Liver (tissue), 9 donors: ENCODE results near the gene CDX1. TPM values are rescaled to one million over a fixed set of nuclear protein-coding genes. Genes with fewer than 3 reads are reported as not detected.

ENCODE experiments used
- DNase-seq: peaks from one replicate; pipeline ENCODE4 v3.0.0-alpha.2; 2017; ENCODE audit warnings: low spot score
- H3K27ac ChIP-seq, 2 donors: one replicate each; pipeline ENCODE4 v1.7.0; 2013; ENCODE audit warnings: inconsistent platforms in 2 of 2, low read length in 2 of 2, control low read depth in 1 of 2, low read depth in 1 of 2, mild to moderate bottlenecking in 1 of 2
- H3K27me3 ChIP-seq, 4 donors: one replicate each; pipeline versions ENCODE4 v1.6.1 to v1.7.0; 2013; ENCODE audit warnings: low read length in 3 of 4, inconsistent platforms in 1 of 4, mild to moderate bottlenecking in 1 of 4, moderate library complexity in 1 of 4; ENCODE audit not compliant: control insufficient read depth in 4 of 4, insufficient read depth in 4 of 4
- H3K36me3 ChIP-seq, 4 donors: one replicate each; pipeline versions ENCODE4 v1.6.1 to v1.7.0; 2013; ENCODE audit warnings: low read length in 3 of 4, mild to moderate bottlenecking in 3 of 4, low read depth in 1 of 4, moderate library complexity in 1 of 4; ENCODE audit not compliant: control insufficient read depth in 4 of 4, insufficient read depth in 3 of 4
- H3K4me1 ChIP-seq, 4 donors: one replicate each; pipeline versions ENCODE4 v1.6.1 to v1.7.0; 2013; ENCODE audit warnings: low read length in 3 of 4, mild to moderate bottlenecking in 3 of 4, moderate library complexity in 1 of 4; ENCODE audit not compliant: control insufficient read depth in 4 of 4, insufficient read depth in 4 of 4
- H3K4me3 ChIP-seq, 3 donors: one replicate each; pipeline versions ENCODE4 v1.6.1 to v1.7.0; 2013; ENCODE audit warnings: low read length in 3 of 3, control low read depth in 1 of 3, low read depth in 1 of 3, mild to moderate bottlenecking in 1 of 3
- H3K9ac ChIP-seq, 2 donors: one replicate each; pipeline ENCODE4 v1.7.0; 2013; ENCODE audit warnings: low read length in 2 of 2, mild to moderate bottlenecking in 2 of 2, moderate library complexity in 2 of 2, control low read depth in 1 of 2, low read depth in 1 of 2
- H3K9me3 ChIP-seq, 4 donors: one replicate each; pipeline versions ENCODE4 v1.6.1 to v1.7.0; 2013; ENCODE audit warnings: low read length in 3 of 4; ENCODE audit not compliant: control insufficient read depth in 4 of 4
- EGR1 ChIP-seq, 2 donors: IDR thresholded peaks; 2 replicates each; pipeline ENCODE4 v1.6.1; 2016 to 2018; ENCODE audit warnings: antibody characterized with exemption in 2 of 2, low read depth in 2 of 2
- FOXA1 ChIP-seq: IDR thresholded peaks from 2 replicates; pipeline ENCODE4 v1.6.1; 2016; ENCODE audit warnings: antibody characterized with exemption
- FOXA2 ChIP-seq: IDR thresholded peaks from 2 replicates; pipeline ENCODE4 v1.6.1; 2016; ENCODE audit warnings: antibody characterized with exemption
- HNF4A ChIP-seq, 2 donors: conservative IDR thresholded peaks; 2 replicates each; pipeline ENCODE4 v1.6.1; 2016; ENCODE audit warnings: antibody characterized with exemption in 2 of 2, mild to moderate bottlenecking in 2 of 2
- HNF4G ChIP-seq: IDR thresholded peaks from 2 replicates; pipeline ENCODE4 v1.6.1; 2016; ENCODE audit warnings: antibody characterized with exemption
- JUND ChIP-seq, 2 donors: IDR thresholded peaks; 2 replicates each; pipeline ENCODE4 v1.6.1; 2016; ENCODE audit warnings: antibody characterized with exemption in 2 of 2
- NR2F2 ChIP-seq: IDR thresholded peaks from 2 replicates; pipeline ENCODE4 v1.6.1; 2016; ENCODE audit warnings: antibody characterized with exemption
- RAD21 ChIP-seq, 2 donors: IDR thresholded peaks; 2 replicates each; pipeline ENCODE4 v1.6.1; 2016; ENCODE audit warnings: antibody characterized with exemption in 2 of 2, mild to moderate bottlenecking in 2 of 2
- RXRA ChIP-seq, 2 donors: IDR thresholded peaks; 2 replicates each; pipeline ENCODE4 v1.6.1; 2017 to 2018; ENCODE audit warnings: antibody characterized with exemption in 2 of 2, mild to moderate bottlenecking in 1 of 2
- WGBS: extraction: QIAGEN DNeasy Blood & Tissue Kit; methylation state at CpG from one replicate; pipeline ENCODE4 v1.1.7; 2013; 5-methylcytosine and 5-hydroxymethylcytosine counted together
- polyA plus RNA-seq, 2 donors: library from polyadenylated mRNA; stranded (reverse) in 1 of 2; unstranded in 1 of 2; fragments of 200-250 nt in 1 of 2; fragments of >200 nt in 1 of 2; fragmentation: Nextera tagmentation in 1 of 2; extraction: Ambion mirVana in 1 of 2; gene quantifications; one replicate each; pipeline versions ENCODE4 v1.2.1 to v1.2.3, GENCODE V29; 2013 to 2015
- total RNA-seq, 2 donors: library from RNA; depleted of rRNA; stranded (reverse); fragments of >200 nt; gene quantifications; one replicate each; pipeline ENCODE4 v1.2.3, GENCODE V29; 2014
- TF ChIP-seq, protein P1 (sequence below): IDR thresholded peaks from 2 replicates; pipeline ENCODE4 v1.6.1; 2016; ENCODE audit warnings: antibody characterized with exemption, mild to moderate bottlenecking
- TF ChIP-seq, protein P2 (sequence below): IDR thresholded peaks from 2 replicates; pipeline ENCODE4 v1.6.1; 2016; ENCODE audit warnings: antibody characterized with exemption
- TF ChIP-seq, protein P3 (sequence below): fragments of 150-350 bp; IDR thresholded peaks from 2 replicates; pipeline ENCODE4 v1.5.1; 2017; ENCODE audit warnings: improper control_type of control experiment, low read depth, low read length; ENCODE audit not compliant: missing input control
- TF ChIP-seq, protein P4 (sequence below): IDR thresholded peaks from 2 replicates; pipeline ENCODE4 v1.6.1; 2016; ENCODE audit warnings: antibody characterized with exemption
- TF ChIP-seq, protein P5 (sequence below): IDR thresholded peaks from 2 replicates; pipeline ENCODE4 v1.6.1; 2016; ENCODE audit warnings: antibody characterized with exemption
- donor health status: healthy.
- donor health status: healthy.
- donor health status: healthy.
- donor health status: healthy.
- donor health status: healthy.

CDX1 gene
- total and polyA plus RNA-seq, 4 donors, result not detected

DNA sequence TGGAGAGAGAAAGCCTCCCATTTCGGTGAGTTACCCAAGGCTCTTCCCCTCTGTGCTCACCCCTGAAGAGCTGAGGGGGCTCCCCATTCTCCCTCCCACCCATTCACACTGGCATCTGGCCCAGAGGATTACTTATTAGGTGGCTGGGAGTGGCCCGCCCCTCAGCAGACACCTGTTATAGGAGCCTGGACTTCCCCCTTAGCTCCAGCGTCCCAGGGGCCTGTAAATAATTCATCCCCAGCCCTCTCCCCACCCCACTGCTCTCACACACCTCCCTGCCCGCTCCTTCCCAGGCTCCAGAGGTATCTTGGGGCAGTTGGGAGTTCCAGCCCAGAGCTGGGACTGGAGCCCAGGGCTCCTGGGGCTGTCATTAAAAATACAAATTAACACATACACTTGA lies 11.7 kb downstream of the CDX1 start:
- DNase-seq, result no peak
- WGBS, result 76% methylated on average over 4 of the region's 4 CpGs
- no peak overlapping the region for H3K4me3 ChIP-seq
- no peak overlapping the region for H3K27ac ChIP-seq
- TF ChIP-seq RAD21 (IDR thresholded peaks at IDR 0.05) (no peak), FOXA2 (no peak), HNF4G (no peak)
- TF ChIP-seq, protein P1, sequence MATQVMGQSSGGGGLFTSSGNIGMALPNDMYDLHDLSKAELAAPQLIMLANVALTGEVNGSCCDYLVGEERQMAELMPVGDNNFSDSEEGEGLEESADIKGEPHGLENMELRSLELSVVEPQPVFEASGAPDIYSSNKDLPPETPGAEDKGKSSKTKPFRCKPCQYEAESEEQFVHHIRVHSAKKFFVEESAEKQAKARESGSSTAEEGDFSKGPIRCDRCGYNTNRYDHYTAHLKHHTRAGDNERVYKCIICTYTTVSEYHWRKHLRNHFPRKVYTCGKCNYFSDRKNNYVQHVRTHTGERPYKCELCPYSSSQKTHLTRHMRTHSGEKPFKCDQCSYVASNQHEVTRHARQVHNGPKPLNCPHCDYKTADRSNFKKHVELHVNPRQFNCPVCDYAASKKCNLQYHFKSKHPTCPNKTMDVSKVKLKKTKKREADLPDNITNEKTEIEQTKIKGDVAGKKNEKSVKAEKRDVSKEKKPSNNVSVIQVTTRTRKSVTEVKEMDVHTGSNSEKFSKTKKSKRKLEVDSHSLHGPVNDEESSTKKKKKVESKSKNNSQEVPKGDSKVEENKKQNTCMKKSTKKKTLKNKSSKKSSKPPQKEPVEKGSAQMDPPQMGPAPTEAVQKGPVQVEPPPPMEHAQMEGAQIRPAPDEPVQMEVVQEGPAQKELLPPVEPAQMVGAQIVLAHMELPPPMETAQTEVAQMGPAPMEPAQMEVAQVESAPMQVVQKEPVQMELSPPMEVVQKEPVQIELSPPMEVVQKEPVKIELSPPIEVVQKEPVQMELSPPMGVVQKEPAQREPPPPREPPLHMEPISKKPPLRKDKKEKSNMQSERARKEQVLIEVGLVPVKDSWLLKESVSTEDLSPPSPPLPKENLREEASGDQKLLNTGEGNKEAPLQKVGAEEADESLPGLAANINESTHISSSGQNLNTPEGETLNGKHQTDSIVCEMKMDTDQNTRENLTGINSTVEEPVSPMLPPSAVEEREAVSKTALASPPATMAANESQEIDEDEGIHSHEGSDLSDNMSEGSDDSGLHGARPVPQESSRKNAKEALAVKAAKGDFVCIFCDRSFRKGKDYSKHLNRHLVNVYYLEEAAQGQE, result no peak
- peaks cover 0 to 4% (median 0%) of the 10 kb centered on the region in 4 donors for H3K4me1 ChIP-seq
- no peaks in the 10 kb centered on the region for H3K36me3 ChIP-seq
- no peak overlapping the region for H3K9ac ChIP-seq
- no peaks in the 10 kb centered on the region for H3K27me3 ChIP-seq
- H3K9me3 ChIP-seq, result no peaks in the 10 kb centered on the region

DNA sequence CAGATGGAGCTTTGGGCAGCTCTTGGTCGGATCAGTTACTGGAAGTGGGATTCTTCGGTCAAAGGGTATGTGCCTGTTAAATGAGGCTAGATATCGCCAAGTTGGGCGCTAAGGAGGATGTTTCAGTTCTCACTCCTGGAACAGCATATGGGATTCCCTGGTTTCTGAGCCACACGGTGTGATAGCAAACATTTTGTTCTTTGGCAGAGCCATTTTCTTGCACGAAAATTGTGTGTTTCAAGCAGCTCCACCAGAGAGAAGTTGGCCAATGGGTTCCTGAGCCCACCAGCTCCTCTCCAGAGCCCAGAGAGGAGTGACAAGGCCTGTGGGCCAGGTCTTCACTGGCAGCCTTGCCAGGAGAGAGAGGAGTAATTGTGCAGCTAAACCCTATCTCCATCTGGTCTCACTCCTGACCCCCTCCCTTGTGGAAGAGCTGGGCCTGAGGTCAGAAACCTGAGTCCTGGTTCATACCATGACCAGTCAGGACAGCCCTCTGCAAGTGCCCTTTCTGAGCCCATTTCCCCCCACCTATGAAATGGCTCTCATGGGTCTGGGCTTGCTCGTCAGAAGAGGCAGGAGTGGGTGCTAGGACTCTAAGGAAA lies 12.5 kb downstream of the CDX1 start:
- H3K9ac ChIP-seq, result no peak overlapping the region
- H3K36me3 ChIP-seq, result no peaks in the 10 kb centered on the region
- H3K27ac ChIP-seq, result no peak overlapping the region
- H3K27me3 ChIP-seq, result no peaks in the 10 kb centered on the region
- no peak for TF ChIP-seq FOXA2
- H3K4me3 ChIP-seq, result no peak overlapping the region
- H3K9me3 ChIP-seq, result no peaks in the 10 kb centered on the region
- DNase-seq, result no peak
- WGBS, result 92% methylated on average over 7 of the region's 7 CpGs
- peaks cover 0 to 4% (median 0%) of the 10 kb centered on the region in 4 donors for H3K4me1 ChIP-seq

DNA sequence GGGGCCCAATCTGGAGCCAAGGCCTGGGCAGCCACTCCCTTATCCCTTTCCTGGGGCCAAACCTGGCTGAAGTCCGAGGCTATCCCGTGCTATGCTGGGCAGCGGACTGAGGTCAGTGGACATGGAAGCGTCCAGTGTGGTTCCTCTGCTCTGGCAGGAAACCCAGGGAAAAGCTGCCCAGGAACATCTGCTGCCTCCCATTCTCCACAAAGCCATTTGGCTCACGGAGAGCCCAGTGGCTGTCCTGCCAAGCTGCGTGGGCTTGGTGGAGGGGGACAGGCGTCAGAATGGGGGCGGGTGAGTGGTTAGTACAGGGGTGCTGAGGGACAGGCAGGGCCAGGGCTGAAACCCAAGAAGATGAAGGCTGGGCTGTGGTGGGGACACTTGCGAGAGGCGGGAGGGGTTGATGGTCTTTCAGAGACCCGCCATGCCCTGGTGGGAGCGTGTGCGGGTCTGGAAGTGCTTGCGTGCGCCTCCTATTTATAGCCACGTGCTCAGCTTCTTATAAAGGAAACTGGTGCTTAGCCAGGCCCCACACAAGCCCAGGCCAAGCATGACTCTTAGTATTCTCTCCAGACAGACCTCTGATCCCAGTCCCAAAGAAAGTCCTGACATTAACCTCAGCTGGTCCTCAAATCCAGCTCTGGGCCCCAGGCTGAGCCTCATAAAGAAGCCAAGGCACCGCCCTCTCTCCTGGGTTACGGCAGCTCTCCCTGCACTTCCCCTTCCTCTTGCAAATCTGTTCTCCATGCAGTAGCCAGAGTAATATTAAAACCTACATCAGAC lies 13.9 kb downstream of the CDX1 start:
- Histone ChIP-seq H3K27ac (peak overlapping the region; percentile 59), H3K4me3 (no peak overlapping the region), H3K9me3 (no peaks in the 10 kb centered on the region), H3K9ac (no peak overlapping the region), H3K4me1 (peaks cover 3 to 13% (median 6%) of the 10 kb centered on the region in 4 donors), H3K27me3 (no peaks in the 10 kb centered on the region), H3K36me3 (no peaks in the 10 kb centered on the region)
- no peak for DNase-seq
- TF ChIP-seq, protein P2, sequence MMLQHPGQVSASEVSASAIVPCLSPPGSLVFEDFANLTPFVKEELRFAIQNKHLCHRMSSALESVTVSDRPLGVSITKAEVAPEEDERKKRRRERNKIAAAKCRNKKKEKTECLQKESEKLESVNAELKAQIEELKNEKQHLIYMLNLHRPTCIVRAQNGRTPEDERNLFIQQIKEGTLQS, result no peak
- TF ChIP-seq HNF4G (no peak), HNF4A (conservative IDR thresholded peaks at IDR 0.05) (no peak), RXRA (IDR thresholded peaks at IDR 0.05) (peak in 1 of 2 donors; percentile 3), RAD21 (IDR thresholded peaks at IDR 0.05) (no peak), NR2F2 (peak; percentile 70), EGR1 (IDR thresholded peaks at IDR 0.05; ENCODE audit: low read depth in 2 of 2) (no peak), FOXA1 (no peak), JUND (IDR thresholded peaks at IDR 0.05) (no peak)
- TF ChIP-seq, protein P1, result no peak
- TF ChIP-seq, protein P3, sequence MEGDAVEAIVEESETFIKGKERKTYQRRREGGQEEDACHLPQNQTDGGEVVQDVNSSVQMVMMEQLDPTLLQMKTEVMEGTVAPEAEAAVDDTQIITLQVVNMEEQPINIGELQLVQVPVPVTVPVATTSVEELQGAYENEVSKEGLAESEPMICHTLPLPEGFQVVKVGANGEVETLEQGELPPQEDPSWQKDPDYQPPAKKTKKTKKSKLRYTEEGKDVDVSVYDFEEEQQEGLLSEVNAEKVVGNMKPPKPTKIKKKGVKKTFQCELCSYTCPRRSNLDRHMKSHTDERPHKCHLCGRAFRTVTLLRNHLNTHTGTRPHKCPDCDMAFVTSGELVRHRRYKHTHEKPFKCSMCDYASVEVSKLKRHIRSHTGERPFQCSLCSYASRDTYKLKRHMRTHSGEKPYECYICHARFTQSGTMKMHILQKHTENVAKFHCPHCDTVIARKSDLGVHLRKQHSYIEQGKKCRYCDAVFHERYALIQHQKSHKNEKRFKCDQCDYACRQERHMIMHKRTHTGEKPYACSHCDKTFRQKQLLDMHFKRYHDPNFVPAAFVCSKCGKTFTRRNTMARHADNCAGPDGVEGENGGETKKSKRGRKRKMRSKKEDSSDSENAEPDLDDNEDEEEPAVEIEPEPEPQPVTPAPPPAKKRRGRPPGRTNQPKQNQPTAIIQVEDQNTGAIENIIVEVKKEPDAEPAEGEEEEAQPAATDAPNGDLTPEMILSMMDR, result no peak
- TF ChIP-seq, protein P4, sequence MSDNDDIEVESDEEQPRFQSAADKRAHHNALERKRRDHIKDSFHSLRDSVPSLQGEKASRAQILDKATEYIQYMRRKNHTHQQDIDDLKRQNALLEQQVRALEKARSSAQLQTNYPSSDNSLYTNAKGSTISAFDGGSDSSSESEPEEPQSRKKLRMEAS, result no peak
- TF ChIP-seq, protein P5, sequence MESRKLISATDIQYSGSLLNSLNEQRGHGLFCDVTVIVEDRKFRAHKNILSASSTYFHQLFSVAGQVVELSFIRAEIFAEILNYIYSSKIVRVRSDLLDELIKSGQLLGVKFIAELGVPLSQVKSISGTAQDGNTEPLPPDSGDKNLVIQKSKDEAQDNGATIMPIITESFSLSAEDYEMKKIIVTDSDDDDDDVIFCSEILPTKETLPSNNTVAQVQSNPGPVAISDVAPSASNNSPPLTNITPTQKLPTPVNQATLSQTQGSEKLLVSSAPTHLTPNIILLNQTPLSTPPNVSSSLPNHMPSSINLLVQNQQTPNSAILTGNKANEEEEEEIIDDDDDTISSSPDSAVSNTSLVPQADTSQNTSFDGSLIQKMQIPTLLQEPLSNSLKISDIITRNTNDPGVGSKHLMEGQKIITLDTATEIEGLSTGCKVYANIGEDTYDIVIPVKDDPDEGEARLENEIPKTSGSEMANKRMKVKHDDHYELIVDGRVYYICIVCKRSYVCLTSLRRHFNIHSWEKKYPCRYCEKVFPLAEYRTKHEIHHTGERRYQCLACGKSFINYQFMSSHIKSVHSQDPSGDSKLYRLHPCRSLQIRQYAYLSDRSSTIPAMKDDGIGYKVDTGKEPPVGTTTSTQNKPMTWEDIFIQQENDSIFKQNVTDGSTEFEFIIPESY, result no peak
- WGBS, result 73% methylated on average over 18 of the region's 18 CpGs
